ENCODE measurements around the gene P3H4.

The P3H4 gene

GRCh38 chr17:41754066-41754465 lies 57.7 kb downstream of the P3H4 start:
- Histone ChIP-seq H3K27me3 (ENCODE audit: control insufficient read depth in 2 of 2, insufficient read depth in 2 of 2, low read length in 2 of 2) (no peaks in the 10 kb centered on the region), H3K36me3 (ENCODE audit: control insufficient read depth in 2 of 2, insufficient read depth in 2 of 2, low read length in 2 of 2) (peaks cover 35 to 41% of the 10 kb centered on the region in 2 donors), H3K9ac (ENCODE audit: low read depth in 1 of 2, low read length in 2 of 2) (no peak overlapping the region), H3K27ac (ENCODE audit: low read depth in 2 of 2, low read length in 2 of 2) (no peak overlapping the region), H3K4me3 (ENCODE audit: low read length in 2 of 2) (no peak overlapping the region), H3K4me1 (ENCODE audit: control insufficient read depth in 2 of 2, insufficient read depth in 2 of 2, low read length in 2 of 2) (no peaks in the 10 kb centered on the region), H3K9me3 (ENCODE audit: control insufficient read depth in 2 of 2, low read length in 2 of 2) (no peaks in the 10 kb centered on the region)

All from mucosa of rectum (tissue), 2 donors.